ENCODE results near the gene CTSD. TPM values are rescaled to one million over a fixed set of nuclear protein-coding genes. Genes with fewer than 3 reads are reported as not detected.

The CTSD gene
- total and polyA plus RNA-seq, 12 donors: 191 to 4,168 (median 1,999) TPM

GRCh38 chr11:1747753-1748635 lies 15.7 kb downstream of the CTSD start:
- H3K4me1 ChIP-seq (replicated peaks in 1 of 2): peaks cover 60 to 78% of the 10 kb centered on the region in 2 donors
- intact Hi-C loops (cut with DNase I): no loop called here
- no peaks in the 10 kb centered on the region for H3K27me3 ChIP-seq
- 25 to 57% (median 40%) methylated on average over 19 to 72 of the region's 72 CpGs for WGBS, 4 donors
- DNase-seq: peak; percentile 74 to 84 (median 81)
- H3K9me3 ChIP-seq (replicated peaks in 1 of 3): no peaks in the 10 kb centered on the region
- peak overlapping the region in 3 of 4 donors; percentile 25 to 73 (median 43) for H3K4me3 ChIP-seq
- peak overlapping the region; percentile 52 to 93 (median 78) for H3K27ac ChIP-seq
- TF ChIP-seq CTCF (IDR thresholded peaks at IDR 0.05) (peak in 1 of 6 experiments; percentile 6), POLR2A (IDR thresholded peaks at IDR 0.05) (peak in 1 of 2 donors; percentile 47)
- peaks cover 0 to 11% of the 10 kb centered on the region in 2 donors for H3K36me3 ChIP-seq (replicated peaks in 1 of 2)

GRCh38 chr11:1746956-1747752 lies 16.6 kb downstream of the CTSD start:
- peaks cover 0 to 2% of the 10 kb centered on the region in 2 donors for H3K36me3 ChIP-seq (replicated peaks in 1 of 2)
- H3K4me1 ChIP-seq (replicated peaks in 1 of 2): peaks cover 51 to 70% of the 10 kb centered on the region in 2 donors
- H3K27ac ChIP-seq: peak overlapping the region; percentile 46 to 93 (median 78)
- H3K4me3 ChIP-seq: peak overlapping the region in 1 of 4 donors; percentile 73
- intact Hi-C loops (cut with DNase I): no loop called here
- no peaks in the 10 kb centered on the region for H3K9me3 ChIP-seq (replicated peaks in 1 of 3)
- 62 to 77% (median 66%) methylated on average over 10 to 21 of the region's 21 CpGs for WGBS, 4 donors
- peak in 1 of 7 donors; percentile 38 for DNase-seq
- H3K27me3 ChIP-seq: no peaks in the 10 kb centered on the region
- TF ChIP-seq CTCF (IDR thresholded peaks at IDR 0.05): no peak
- peak in 1 of 2 donors; percentile 39 for TF ChIP-seq POLR2A (IDR thresholded peaks at IDR 0.05)

GRCh38 chr11:1746511-1746931 lies 17.2 kb downstream of the CTSD start:
- H3K36me3 ChIP-seq (replicated peaks in 1 of 2): no peaks in the 10 kb centered on the region
- intact Hi-C loops (cut with DNase I): no loop called here
- peak overlapping the region in 1 of 4 donors; percentile 73 for H3K4me3 ChIP-seq
- peak overlapping the region in 4 of 5 donors; percentile 65 to 93 (median 82) for H3K27ac ChIP-seq
- WGBS, 4 donors: 37 to 53% (median 43%) methylated on average over 5 to 22 of the region's 22 CpGs; no CpG with 5 or more reads in 1 of the 4 donors
- peak in 1 of 2 donors; percentile 59 for TF ChIP-seq POLR2A (IDR thresholded peaks at IDR 0.05)
- TF ChIP-seq CTCF (IDR thresholded peaks at IDR 0.05): no peak
- no peaks in the 10 kb centered on the region for H3K27me3 ChIP-seq
- H3K9me3 ChIP-seq (replicated peaks in 1 of 3): no peaks in the 10 kb centered on the region
- peak; percentile 85 to 95 (median 88) for DNase-seq
- H3K4me1 ChIP-seq (replicated peaks in 1 of 2): peaks cover 45 to 64% of the 10 kb centered on the region in 2 donors

Data from adrenal gland (tissue), 12 donors.